HS-27A (cell line): ENCODE data around the gene WDR4.
"Not testable (repeated sequence)": the region's sequence is repeated elsewhere in the genome, so short reads cannot be mapped to it uniquely, and the experiment has no call there.

Experiments
- DNase-seq: peaks from one replicate; pipeline ENCODE4 v3.0.0-alpha.2; 2012; ENCODE audit warnings: low read depth, missing footprints

The WDR4 gene

GRCh38 chr21:42878993-42879787, at the start of gene WDR4:
WDR4 (minus strand) TSS chr21:42879539; CDS start chr21:42879495, 44 bp downstream.
- peak; percentile 96 for DNase-seq

GRCh38 chr21:42927474-42928200, 48.3 kb upstream of the WDR4 start:
- not testable (repeated sequence) for DNase-seq

- no peak for DNase-seq
Observed at GRCh38 chr21:42925114-42925926, 46.0 kb upstream of the WDR4 start, which contains the start of gene ERVH48-1. ERVH48-1 (minus strand) TSS chr21:42925630; CDS start chr21:42919006, 6,624 bp downstream.

GRCh38 chr21:42924433-42924751, 45.1 kb upstream of the WDR4 start:
- DNase-seq = no peak

GRCh38 chr21:42923553-42924432, 44.5 kb upstream of the WDR4 start:
- peak; percentile 38 for DNase-seq

- DNase-seq = no peak
Observed at GRCh38 chr21:42922918-42923317, 43.6 kb upstream of the WDR4 start.

- DNase-seq = no peak
Observed at GRCh38 chr21:42921927-42922326, 42.6 kb upstream of the WDR4 start.

- DNase-seq = no peak
Observed at GRCh38 chr21:42918291-42918690, 39.0 kb upstream of the WDR4 start.

- no peak for DNase-seq
Observed at GRCh38 chr21:42913476-42913875, 34.1 kb upstream of the WDR4 start.

GRCh38 chr21:42911920-42912319, 32.6 kb upstream of the WDR4 start:
- DNase-seq = not testable (repeated sequence)

GRCh38 chr21:42908484-42908883, 29.1 kb upstream of the WDR4 start:
- DNase-seq = not testable (repeated sequence)

- no peak for DNase-seq
Observed at GRCh38 chr21:42906233-42906632, 26.9 kb upstream of the WDR4 start.

- no peak for DNase-seq
Observed at GRCh38 chr21:42905195-42905594, 25.9 kb upstream of the WDR4 start.

GRCh38 chr21:42903817-42904216, 24.5 kb upstream of the WDR4 start:
- DNase-seq = no peak

GRCh38 chr21:42900446-42900845, 21.1 kb upstream of the WDR4 start:
- DNase-seq = no peak

GRCh38 chr21:42892931-42893755, 13.8 kb upstream of the WDR4 start, which contains the start of gene NDUFV3:
NDUFV3 (plus strand) TSS chr21:42893309; CDS start chr21:42893334, 25 bp downstream.
- peak; percentile 89 for DNase-seq

- DNase-seq = no peak
Observed at GRCh38 chr21:42892582-42892930, 13.2 kb upstream of the WDR4 start.

GRCh38 chr21:42887326-42887725, 8.0 kb upstream of the WDR4 start:
- DNase-seq = no peak

- DNase-seq = no peak
Observed at GRCh38 chr21:42883921-42884320, 4.6 kb upstream of the WDR4 start.

GRCh38 chr21:42880352-42880751, 1.0 kb upstream of the WDR4 start:
- no peak for DNase-seq

GRCh38 chr21:42878678-42878992, 704 bp downstream of the WDR4 start:
- no peak for DNase-seq
